PFSK-1 (cell line): Measurements from ENCODE around the gene VRK1.

ENCODE experiments used
- FOXP2 ChIP-seq: optimal IDR thresholded peaks from 2 replicates; pipeline ENCODE3; 2011; ENCODE audit warnings: borderline replicate concordance, control low read depth, inconsistent platforms; ENCODE audit not compliant: insufficient read depth; ENCODE audit errors: extremely low read length, extremely low read depth
- POLR2AphosphoS5 ChIP-seq: IDR thresholded peaks from 2 replicates; pipeline ENCODE4 v1.6.1; 2012; ENCODE audit warnings: low read depth, mild to moderate bottlenecking, control low read depth, low read length, moderate library complexity
- SIN3A ChIP-seq: IDR thresholded peaks from 2 replicates; pipeline ENCODE4 v1.6.1; 2012; ENCODE audit warnings: mild to moderate bottlenecking, low read length, moderate library complexity, borderline replicate concordance; ENCODE audit not compliant: insufficient read depth
- TAF1 ChIP-seq: IDR thresholded peaks from 2 replicates; pipeline ENCODE4 v1.6.1; 2012; ENCODE audit warnings: low read length, control low read depth, borderline replicate concordance; ENCODE audit not compliant: insufficient read depth
- TF ChIP-seq, protein P1 (sequence below), 2 experiments: IDR thresholded peaks; 2 replicates each; pipeline versions ENCODE4 v1.6.1 to v1.8.0; 2011 to 2012; ENCODE audit warnings: low read depth in 2 of 2, low read length in 2 of 2, control low read depth in 1 of 2, inconsistent platforms in 1 of 2, mild to moderate bottlenecking in 1 of 2, moderate library complexity in 1 of 2; ENCODE audit not compliant: insufficient read depth in 1 of 2

VRK1 gene

DNA sequence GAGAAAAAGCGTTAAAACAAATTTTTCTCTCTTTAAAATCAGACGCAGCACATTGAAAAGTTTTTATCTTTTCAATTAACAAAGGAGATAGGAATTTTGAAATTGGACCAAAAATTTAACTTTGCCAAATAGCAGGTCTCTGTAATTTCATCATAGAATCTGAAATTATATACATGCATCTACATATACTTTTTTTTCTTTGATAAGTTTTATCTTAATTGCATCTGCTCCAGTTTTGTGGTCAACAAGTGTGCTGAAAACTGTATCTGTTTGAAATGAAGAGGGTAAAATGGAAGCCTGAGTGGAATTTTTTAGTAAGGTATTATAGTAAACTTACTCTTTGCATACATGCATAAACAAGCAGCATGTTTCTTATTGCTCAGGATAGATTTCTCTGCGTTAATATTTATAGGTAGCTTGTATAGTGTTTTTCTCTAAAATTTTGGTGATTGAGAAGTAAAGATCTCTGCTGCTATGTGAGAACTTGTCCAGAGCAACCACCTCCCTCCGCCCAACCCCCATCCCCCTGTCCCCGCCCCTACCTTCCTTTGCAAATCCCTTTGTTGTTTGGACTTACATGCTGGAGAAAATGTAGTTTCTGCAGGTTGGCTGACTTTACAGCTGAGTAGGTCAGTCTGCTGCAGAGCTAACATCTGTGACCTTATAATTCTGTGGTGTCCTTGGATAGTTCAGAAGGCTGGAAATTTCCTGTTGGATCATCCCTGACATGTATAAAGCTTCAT lies 64.6 kb downstream of the VRK1 start:
- TF ChIP-seq FOXP2 (no peak), POLR2AphosphoS5 (no peak), TAF1 (no peak), SIN3A (no peak)
- TF ChIP-seq, protein P1, sequence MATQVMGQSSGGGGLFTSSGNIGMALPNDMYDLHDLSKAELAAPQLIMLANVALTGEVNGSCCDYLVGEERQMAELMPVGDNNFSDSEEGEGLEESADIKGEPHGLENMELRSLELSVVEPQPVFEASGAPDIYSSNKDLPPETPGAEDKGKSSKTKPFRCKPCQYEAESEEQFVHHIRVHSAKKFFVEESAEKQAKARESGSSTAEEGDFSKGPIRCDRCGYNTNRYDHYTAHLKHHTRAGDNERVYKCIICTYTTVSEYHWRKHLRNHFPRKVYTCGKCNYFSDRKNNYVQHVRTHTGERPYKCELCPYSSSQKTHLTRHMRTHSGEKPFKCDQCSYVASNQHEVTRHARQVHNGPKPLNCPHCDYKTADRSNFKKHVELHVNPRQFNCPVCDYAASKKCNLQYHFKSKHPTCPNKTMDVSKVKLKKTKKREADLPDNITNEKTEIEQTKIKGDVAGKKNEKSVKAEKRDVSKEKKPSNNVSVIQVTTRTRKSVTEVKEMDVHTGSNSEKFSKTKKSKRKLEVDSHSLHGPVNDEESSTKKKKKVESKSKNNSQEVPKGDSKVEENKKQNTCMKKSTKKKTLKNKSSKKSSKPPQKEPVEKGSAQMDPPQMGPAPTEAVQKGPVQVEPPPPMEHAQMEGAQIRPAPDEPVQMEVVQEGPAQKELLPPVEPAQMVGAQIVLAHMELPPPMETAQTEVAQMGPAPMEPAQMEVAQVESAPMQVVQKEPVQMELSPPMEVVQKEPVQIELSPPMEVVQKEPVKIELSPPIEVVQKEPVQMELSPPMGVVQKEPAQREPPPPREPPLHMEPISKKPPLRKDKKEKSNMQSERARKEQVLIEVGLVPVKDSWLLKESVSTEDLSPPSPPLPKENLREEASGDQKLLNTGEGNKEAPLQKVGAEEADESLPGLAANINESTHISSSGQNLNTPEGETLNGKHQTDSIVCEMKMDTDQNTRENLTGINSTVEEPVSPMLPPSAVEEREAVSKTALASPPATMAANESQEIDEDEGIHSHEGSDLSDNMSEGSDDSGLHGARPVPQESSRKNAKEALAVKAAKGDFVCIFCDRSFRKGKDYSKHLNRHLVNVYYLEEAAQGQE (IDR thresholded peaks at IDR 0.05; ENCODE audit: insufficient read depth in 1 of 2, low read depth in 2 of 2, low read length in 2 of 2), result no peak

DNA sequence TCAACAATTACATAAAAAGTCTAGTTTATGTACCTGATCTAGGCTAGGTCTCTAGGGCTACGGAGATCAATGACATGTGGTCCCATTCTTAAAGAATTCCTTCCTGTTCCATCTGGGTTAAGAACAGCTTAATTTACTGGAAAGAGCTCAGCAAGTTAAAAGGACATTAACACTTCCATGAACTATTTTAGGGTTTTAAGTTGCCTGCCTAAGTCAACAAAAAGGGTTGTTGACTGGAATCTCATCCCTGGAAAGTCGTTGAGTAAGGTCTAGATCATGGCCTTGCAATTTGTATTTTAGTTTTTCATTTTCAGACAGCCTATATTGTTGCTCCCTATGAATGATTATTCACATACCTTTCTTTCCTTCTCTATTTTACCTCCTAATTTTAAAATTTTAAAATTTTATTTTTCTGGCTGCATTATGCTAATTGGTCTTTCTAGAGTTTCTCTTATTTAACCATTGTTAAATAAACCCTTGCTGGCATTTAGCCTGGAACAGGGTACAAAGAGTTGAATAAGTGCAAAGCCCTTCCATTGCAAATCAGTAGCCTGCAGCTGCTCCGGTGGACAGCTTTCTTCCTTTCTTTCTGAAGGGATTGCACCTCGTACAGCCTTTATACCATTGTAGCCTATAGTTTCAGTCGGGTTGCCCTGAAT lies 66.3 kb downstream of the VRK1 start:
- no peak for TF ChIP-seq SIN3A
- no peak for TF ChIP-seq FOXP2
- TF ChIP-seq, protein P1 (IDR thresholded peaks at IDR 0.05; ENCODE audit: insufficient read depth in 1 of 2, low read depth in 2 of 2, low read length in 2 of 2), result no peak

DNA sequence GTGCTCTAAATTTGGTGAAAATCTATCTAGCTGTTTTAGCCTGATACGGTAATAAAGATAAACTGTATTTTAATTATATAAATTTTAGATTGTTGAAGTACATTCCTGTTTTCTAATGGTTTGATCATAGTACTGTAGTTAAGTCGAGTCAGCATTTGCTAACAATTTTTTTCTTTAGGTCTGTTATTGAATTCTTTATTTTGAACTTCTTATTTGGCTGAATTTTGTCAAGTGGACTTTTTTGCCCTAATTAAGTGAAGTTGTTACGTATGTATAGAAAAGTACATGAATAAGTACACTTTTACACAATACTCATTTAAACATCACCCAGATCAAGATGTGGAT lies 66.8 kb downstream of the VRK1 start:
- TF ChIP-seq SIN3A, result no peak
- no peak for TF ChIP-seq TAF1
- TF ChIP-seq FOXP2, result no peak
- TF ChIP-seq, protein P1 (IDR thresholded peaks at IDR 0.05; ENCODE audit: insufficient read depth in 1 of 2, low read depth in 2 of 2, low read length in 2 of 2), result no peak
- TF ChIP-seq POLR2AphosphoS5, result no peak

DNA sequence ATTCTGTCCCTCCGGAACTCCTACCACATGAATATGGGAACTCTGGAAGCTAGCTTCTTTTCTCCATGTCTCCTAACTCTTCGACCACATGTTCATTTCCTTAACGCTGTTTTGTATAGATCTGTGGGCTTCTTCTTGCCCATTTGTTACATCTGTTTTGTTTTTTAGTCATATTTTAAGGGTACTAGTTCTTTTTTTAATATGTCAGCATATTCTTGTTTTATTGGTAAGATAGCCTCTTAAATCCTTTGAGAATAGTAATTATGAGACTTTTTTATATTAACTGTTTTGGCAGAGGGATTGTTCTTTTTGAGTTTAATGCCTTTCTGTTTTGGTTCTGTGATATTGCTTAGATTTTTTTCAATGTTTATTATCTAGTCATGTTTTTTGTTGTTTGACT lies 70.5 kb downstream of the VRK1 start:
- TF ChIP-seq SIN3A (no peak), TAF1 (no peak), FOXP2 (no peak), POLR2AphosphoS5 (no peak)
- TF ChIP-seq, protein P1 (IDR thresholded peaks at IDR 0.05; ENCODE audit: insufficient read depth in 1 of 2, low read depth in 2 of 2, low read length in 2 of 2), result no peak
